GM21381 (cell line): ENCODE measurements around the gene RAB9A.
"Not testable (repeated sequence)": the region's sequence is repeated elsewhere in the genome, so short reads cannot be mapped to it uniquely, and the experiment has no call there.

ENCODE experiments used
- ATAC-seq: cut with Tn5 transposase; IDR thresholded peaks from one replicate; pipeline ENCODE4 v1.9.1; 2021; ENCODE audit warnings: mild to moderate bottlenecking, moderate library complexity; ENCODE audit not compliant: unreplicated experiment

The RAB9A gene

GRCh38 chrX:13699183-13699826 lies 10.4 kb downstream of the RAB9A start:
- no peak for ATAC-seq

- ATAC-seq = no peak
Observed at GRCh38 chrX:13700380-13700779, 11.5 kb downstream of the RAB9A start.

- ATAC-seq = no peak
Observed at GRCh38 chrX:13702111-13702789, 13.3 kb downstream of the RAB9A start.

- no peak for ATAC-seq
Observed at GRCh38 chrX:13703135-13703534, 14.2 kb downstream of the RAB9A start.

GRCh38 chrX:13703589-13703988 lies 14.7 kb downstream of the RAB9A start:
- ATAC-seq = no peak

DNA sequence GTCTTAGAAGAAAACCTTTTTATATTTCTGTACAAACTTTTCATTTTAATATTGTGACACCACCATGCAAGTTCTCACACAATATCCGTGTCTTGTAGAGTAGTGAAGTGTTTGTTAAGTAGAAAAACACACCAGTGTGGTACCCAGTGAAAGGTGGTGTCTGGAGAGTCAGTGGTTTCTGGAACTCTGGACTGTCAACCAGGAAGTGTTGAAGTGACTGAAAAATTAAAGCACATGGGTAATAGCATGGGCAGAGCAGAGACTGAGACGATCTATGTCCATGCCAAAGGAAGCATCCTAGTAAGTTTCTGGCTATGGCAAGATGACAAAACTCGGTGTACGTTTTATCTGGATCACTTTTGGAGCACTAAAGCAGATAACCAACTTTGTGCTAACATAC lies 22.2 kb downstream of the RAB9A start:
- no peak for ATAC-seq

DNA sequence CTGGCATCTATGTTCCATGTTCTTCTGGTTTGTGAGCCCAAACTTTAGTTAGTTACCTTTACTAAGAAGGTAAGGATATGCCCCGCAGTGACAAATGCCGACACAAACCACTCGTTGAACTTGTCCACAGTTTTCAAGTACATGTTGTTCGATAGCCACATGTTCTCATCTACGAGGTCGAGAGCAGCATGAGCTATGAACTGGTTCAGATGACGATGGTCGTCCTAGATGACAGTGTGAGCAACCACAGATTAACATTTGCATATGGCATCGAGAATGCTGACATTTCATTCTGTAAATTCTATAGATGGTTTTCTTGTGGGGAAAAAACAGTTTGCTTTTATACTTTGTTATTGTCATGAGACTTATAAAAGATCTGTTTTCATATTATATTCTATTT lies 27.5 kb downstream of the RAB9A start:
- no peak for ATAC-seq

- no peak for ATAC-seq
Observed at GRCh38 chrX:13716905-13717304, 28.0 kb downstream of the RAB9A start.

- no peak for ATAC-seq
Observed at GRCh38 chrX:13717700-13718472, 29.0 kb downstream of the RAB9A start.

DNA sequence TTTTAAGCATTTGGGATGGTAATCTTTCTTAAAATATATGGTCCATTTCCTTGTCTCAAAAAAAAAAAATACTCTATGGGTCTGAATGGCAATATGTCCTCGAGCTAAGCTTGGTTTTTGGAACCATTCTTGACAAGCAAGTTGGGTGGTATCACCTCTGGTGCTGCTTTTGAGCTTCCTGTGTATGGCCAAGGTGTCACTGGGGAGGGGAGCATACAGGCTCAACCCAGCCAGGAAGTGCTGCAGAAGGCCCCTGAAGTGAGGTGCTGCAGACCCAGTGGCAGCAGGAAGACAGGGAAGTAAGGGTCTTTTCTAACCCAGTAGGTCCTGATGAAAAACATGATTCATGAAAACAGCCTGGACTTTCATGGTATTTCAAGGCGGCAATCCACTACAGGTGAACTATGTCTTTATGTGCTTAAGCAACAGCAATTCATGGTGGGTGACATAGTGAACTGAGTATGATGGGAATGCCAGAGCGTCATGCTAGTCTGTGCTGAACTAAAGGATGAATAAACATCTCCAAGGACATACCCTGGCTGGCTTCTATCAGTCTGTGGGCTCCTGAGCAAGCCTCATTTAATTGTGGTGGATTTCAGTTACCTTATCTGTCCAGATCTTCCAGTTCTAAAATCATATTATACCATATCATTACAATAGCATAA lies 30.4 kb downstream of the RAB9A start:
- no peak for ATAC-seq

GRCh38 chrX:13721371-13721770 lies 32.4 kb downstream of the RAB9A start:
- ATAC-seq = no peak

DNA sequence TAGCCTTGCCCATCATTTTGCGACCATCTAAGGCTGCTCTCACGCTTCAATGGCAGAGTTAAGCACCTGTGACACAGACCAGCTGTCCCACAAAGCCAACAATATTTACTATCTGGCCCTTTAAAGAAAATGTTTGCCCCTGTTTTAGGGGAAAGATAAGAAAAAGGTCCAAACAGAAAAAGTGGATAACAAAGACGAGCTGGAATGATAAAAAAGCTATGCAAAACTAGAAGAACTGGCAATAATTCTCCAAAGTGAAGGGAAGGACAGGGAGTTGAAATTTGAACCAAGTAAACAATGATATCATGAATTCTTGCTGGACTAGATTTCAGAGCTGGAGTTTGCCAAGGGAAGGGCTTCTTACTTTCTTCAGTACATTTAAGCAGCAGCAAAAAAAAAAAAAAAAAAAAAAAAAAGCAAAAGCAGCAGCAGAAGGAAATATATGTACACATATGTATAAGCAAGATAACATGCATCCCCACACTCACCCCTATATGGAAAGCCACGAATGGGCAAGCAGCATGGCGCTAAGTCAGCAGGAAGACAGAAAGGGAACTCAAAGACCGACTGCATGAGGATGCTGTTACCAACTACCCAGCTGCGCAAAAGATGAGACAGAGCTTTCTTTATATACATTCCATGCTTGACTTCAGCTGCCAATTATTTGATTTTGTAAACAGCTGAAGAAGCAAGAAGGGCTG lies 33.0 kb downstream of the RAB9A start:
- no peak for ATAC-seq

- not testable (repeated sequence) for ATAC-seq
Observed at GRCh38 chrX:13724878-13725277, 36.0 kb downstream of the RAB9A start.

DNA sequence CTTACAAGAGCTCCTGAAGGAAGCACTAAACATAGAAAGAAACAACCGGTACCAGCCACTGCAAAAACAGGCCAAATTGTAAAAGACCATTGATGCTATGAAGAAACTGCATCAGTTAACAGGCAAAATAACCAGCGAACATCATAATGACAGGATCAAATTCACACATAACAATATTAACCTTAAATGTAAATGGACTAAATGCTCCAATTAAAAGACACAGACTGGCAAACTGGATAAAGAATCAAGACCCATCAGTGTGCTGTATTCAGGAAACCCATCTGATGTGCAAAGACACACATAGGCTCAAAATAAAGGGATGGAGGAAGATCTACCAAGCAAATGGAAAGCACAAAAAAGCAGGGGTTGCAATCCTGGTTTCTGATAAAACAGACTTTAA lies 37.7 kb downstream of the RAB9A start:
- ATAC-seq = not testable (repeated sequence)

GRCh38 chrX:13730523-13730922 lies 41.6 kb downstream of the RAB9A start:
- ATAC-seq = not testable (repeated sequence)

- no peak for ATAC-seq
Observed at GRCh38 chrX:13732246-13733067, 43.5 kb downstream of the RAB9A start.

DNA sequence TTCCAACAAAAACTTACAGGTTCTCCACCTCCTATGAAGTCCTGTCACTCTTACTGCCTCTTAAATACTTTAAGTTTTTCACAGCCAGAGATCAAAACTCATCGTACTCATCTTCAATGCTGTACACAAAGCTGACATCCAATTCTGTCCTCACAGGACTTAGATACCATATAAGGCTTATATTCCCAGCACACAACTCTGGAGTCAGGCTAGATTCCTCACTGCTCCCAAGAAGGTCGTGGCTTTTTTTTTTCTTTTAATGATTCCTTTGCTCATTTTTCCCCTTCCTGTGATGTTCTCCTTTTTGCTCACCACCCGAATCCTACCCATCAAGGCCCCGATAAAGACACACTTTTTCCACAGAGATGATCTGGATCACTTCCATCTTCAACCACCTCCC lies 44.6 kb downstream of the RAB9A start:
- ATAC-seq = no peak

GRCh38 chrX:13734278-13735172 lies 45.6 kb downstream of the RAB9A start, which contains the start of the genes OFD1 and TRAPPC2:
TSS of gene OFD1 (plus strand) at chrX:13734748. CDS start at chrX:13735072, 324 bp downstream.
TSS of gene TRAPPC2 (minus strand) at chrX:13734620. CDS start at chrX:13719963, 14,657 bp downstream.
- ATAC-seq = peak; percentile 86

- ATAC-seq = no peak
Observed at GRCh38 chrX:13741695-13742094, 52.8 kb downstream of the RAB9A start.
